ENCODE measurements around the gene SECISBP2. TPM values are rescaled to one million over a fixed set of nuclear protein-coding genes. Genes with fewer than 3 reads are reported as not detected.

SECISBP2 gene
- total RNA-seq, 1 experiment from 2014 or later, result 15.7 TPM

DNA sequence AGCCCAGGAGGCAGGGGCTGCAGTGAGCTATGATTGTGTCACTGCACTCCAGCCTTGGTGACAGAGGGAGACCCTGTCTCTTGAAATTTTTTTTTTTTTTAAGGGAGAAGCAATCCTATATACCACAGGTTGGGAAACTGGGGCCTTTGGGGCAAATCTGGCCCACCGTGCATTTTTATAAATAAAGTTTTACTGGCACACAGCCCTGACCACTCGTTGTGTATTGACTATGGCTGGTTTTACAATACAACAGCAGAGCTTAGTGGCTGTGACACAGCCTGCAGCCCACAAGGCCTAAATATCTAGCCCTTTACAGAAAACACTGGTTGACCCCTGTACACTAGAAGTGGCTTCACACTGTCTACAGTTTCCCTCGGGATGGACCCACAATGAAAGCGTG is 58.0 kb downstream of the SECISBP2 start:
- TF ChIP-seq EZH2phosphoT487 (IDR thresholded peaks at IDR 0.05; ENCODE audit: borderline replicate concordance, low read length) (no peak), EZH2 (IDR thresholded peaks at IDR 0.05; ENCODE audit: low read length, unreplicated experiment) (no peak)
- TF ChIP-seq, protein P1, sequence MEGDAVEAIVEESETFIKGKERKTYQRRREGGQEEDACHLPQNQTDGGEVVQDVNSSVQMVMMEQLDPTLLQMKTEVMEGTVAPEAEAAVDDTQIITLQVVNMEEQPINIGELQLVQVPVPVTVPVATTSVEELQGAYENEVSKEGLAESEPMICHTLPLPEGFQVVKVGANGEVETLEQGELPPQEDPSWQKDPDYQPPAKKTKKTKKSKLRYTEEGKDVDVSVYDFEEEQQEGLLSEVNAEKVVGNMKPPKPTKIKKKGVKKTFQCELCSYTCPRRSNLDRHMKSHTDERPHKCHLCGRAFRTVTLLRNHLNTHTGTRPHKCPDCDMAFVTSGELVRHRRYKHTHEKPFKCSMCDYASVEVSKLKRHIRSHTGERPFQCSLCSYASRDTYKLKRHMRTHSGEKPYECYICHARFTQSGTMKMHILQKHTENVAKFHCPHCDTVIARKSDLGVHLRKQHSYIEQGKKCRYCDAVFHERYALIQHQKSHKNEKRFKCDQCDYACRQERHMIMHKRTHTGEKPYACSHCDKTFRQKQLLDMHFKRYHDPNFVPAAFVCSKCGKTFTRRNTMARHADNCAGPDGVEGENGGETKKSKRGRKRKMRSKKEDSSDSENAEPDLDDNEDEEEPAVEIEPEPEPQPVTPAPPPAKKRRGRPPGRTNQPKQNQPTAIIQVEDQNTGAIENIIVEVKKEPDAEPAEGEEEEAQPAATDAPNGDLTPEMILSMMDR (conservative IDR thresholded peaks at IDR 0.05; ENCODE audit: low read depth, low read length), result no peak
- ChIA-PET POLR2A (ENCODE audit: unreplicated experiment) (no interaction called here), CTCF (no interaction called here)
- Histone ChIP-seq H3K79me2 (ENCODE audit: low read length) (no peaks in the 10 kb centered on the region), H3K4me2 (ENCODE audit: low read length) (no peak overlapping the region), H3K9me2 (replicated peaks; ENCODE audit: low read length) (no peaks in the 10 kb centered on the region), H3K9ac (ENCODE audit: low read length) (no peak overlapping the region), H3K4me1 (ENCODE audit: insufficient read depth, low read length) (no peaks in the 10 kb centered on the region), H3K9me3 (ENCODE audit: low read length) (no peaks in the 10 kb centered on the region), H3K36me3 (ENCODE audit: low read depth, low read length) (no peaks in the 10 kb centered on the region), H4K20me1 (ENCODE audit: low read length) (no peaks in the 10 kb centered on the region), H2AFZ (ENCODE audit: low read length) (no peak overlapping the region), H3K27ac (ENCODE audit: low read length) (no peak overlapping the region), H3K4me3 (ENCODE audit: low read length) (no peak overlapping the region), H3K27me3 (ENCODE audit: low read length) (no peaks in the 10 kb centered on the region), H3F3A (ENCODE audit: low read length, unreplicated experiment) (no peaks in the 10 kb centered on the region)
- no TSS peak for BruUV-seq (replicated peaks)
- DNase-seq, result no peak
- intact Hi-C loops (cut with micrococcal nuclease), result no loop called here
- no peak for ATAC-seq

DNA sequence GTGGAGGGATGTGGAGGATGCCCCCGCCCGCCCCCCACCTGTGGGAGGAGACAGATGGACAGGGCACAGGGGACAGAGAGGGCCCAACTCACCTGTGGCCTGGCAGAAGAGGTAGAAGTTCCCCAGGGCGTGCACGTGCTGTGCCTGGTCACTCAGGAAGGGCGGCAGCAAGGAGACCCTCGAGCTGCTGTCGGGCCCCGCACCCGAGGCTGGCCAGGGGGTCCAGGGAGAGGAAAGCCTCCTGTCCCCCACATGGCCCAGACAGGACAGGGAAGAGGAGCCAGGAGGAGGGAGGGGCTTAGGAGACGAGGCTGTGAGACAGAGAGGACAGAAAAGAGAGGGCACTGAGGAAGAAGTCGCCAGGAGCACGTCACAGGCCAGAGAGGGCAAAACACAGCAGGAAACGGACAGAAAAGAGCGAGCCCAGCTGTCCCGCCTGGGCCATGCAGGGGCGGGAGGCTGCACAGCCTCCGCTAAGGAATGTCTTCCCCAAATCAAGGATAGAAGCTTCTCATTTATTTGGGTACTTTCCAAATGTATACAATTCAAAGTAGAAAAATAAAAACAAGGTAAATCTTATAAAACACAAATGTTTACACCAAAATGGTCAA is 58.5 kb downstream of the SECISBP2 start:
- H3K27ac ChIP-seq (ENCODE audit: low read length), result no peak overlapping the region
- POLR2A ChIA-PET (ENCODE audit: unreplicated experiment), result no interaction called here
- ATAC-seq (no peak), DNase-seq (no peak)
- no peaks in the 10 kb centered on the region for H4K20me1 ChIP-seq (ENCODE audit: low read length)
- no TSS peak for BruUV-seq (replicated peaks)
- no peaks in the 10 kb centered on the region for H3F3A ChIP-seq (ENCODE audit: low read length, unreplicated experiment)
- intact Hi-C loops (cut with micrococcal nuclease), result no loop called here
- H2AFZ ChIP-seq (ENCODE audit: low read length), result no peak overlapping the region
- no peaks in the 10 kb centered on the region for H3K27me3 ChIP-seq (ENCODE audit: low read length)
- no peaks in the 10 kb centered on the region for H3K9me3 ChIP-seq (ENCODE audit: low read length)
- TF ChIP-seq, protein P1 (conservative IDR thresholded peaks at IDR 0.05; ENCODE audit: low read depth, low read length), result no peak
- no peak for TF ChIP-seq EZH2 (IDR thresholded peaks at IDR 0.05; ENCODE audit: low read length, unreplicated experiment)
- no peak for TF ChIP-seq EZH2phosphoT487 (IDR thresholded peaks at IDR 0.05; ENCODE audit: borderline replicate concordance, low read length)
- H3K36me3 ChIP-seq (ENCODE audit: low read depth, low read length), result no peaks in the 10 kb centered on the region
- CTCF ChIA-PET, result no interaction called here
- no peaks in the 10 kb centered on the region for H3K4me1 ChIP-seq (ENCODE audit: insufficient read depth, low read length)
- no peaks in the 10 kb centered on the region for H3K9me2 ChIP-seq (replicated peaks; ENCODE audit: low read length)
- H3K9ac ChIP-seq (ENCODE audit: low read length), result no peak overlapping the region
- no peaks in the 10 kb centered on the region for H3K79me2 ChIP-seq (ENCODE audit: low read length)
- H3K4me2 ChIP-seq (ENCODE audit: low read length), result no peak overlapping the region
- H3K4me3 ChIP-seq (ENCODE audit: low read length), result no peak overlapping the region

DNA sequence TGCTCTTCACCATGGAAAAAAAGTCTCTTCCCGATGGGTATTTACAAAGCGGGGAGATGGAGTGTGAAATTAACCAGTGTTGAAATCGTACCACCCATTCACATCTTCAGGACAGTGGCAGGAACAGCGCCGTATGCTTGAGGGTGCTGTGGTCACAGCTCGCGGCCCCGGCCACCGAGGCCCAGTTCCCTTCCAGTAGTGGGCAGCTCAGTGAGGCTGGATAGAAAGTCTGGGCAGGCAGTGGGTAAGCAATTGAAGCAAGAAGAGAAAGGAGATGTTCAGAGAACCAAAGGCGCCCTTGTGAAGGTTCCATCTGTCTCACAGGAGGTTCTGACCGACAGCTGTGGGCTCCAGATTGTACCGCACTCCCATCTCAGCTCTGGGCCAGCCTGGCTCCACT is 59.1 kb downstream of the SECISBP2 start:
- no peaks in the 10 kb centered on the region for H3F3A ChIP-seq (ENCODE audit: low read length, unreplicated experiment)
- H3K27ac ChIP-seq (ENCODE audit: low read length), result no peak overlapping the region
- no peak overlapping the region for H3K4me3 ChIP-seq (ENCODE audit: low read length)
- intact Hi-C loops (cut with micrococcal nuclease), result no loop called here
- POLR2A ChIA-PET (ENCODE audit: unreplicated experiment), result no interaction called here
- H3K79me2 ChIP-seq (ENCODE audit: low read length), result no peaks in the 10 kb centered on the region
- CTCF ChIA-PET, result no interaction called here
- no peak for DNase-seq
- no peak overlapping the region for H2AFZ ChIP-seq (ENCODE audit: low read length)
- no peaks in the 10 kb centered on the region for H3K9me2 ChIP-seq (replicated peaks; ENCODE audit: low read length)
- H3K4me2 ChIP-seq (ENCODE audit: low read length), result no peak overlapping the region
- no TSS peak for BruUV-seq (replicated peaks)
- no peaks in the 10 kb centered on the region for H4K20me1 ChIP-seq (ENCODE audit: low read length)
- ATAC-seq, result no peak
- H3K27me3 ChIP-seq (ENCODE audit: low read length), result no peaks in the 10 kb centered on the region
- H3K9me3 ChIP-seq (ENCODE audit: low read length), result no peaks in the 10 kb centered on the region
- H3K36me3 ChIP-seq (ENCODE audit: low read depth, low read length), result no peaks in the 10 kb centered on the region
- no peaks in the 10 kb centered on the region for H3K4me1 ChIP-seq (ENCODE audit: insufficient read depth, low read length)
- TF ChIP-seq EZH2 (IDR thresholded peaks at IDR 0.05; ENCODE audit: low read length, unreplicated experiment), result no peak
- TF ChIP-seq, protein P1 (conservative IDR thresholded peaks at IDR 0.05; ENCODE audit: low read depth, low read length), result no peak
- TF ChIP-seq EZH2phosphoT487 (IDR thresholded peaks at IDR 0.05; ENCODE audit: borderline replicate concordance, low read length), result no peak
- H3K9ac ChIP-seq (ENCODE audit: low read length), result no peak overlapping the region

Data from PC-3 (cell line).